Right forelimb (tissue), 1 donor: ENCODE measurements around the gene TMEM184A.

ENCODE experiments used
- DNase-seq: peaks from one replicate; pipeline ENCODE4 v3.0.0-alpha.2; 2018

Gene TMEM184A

DNA sequence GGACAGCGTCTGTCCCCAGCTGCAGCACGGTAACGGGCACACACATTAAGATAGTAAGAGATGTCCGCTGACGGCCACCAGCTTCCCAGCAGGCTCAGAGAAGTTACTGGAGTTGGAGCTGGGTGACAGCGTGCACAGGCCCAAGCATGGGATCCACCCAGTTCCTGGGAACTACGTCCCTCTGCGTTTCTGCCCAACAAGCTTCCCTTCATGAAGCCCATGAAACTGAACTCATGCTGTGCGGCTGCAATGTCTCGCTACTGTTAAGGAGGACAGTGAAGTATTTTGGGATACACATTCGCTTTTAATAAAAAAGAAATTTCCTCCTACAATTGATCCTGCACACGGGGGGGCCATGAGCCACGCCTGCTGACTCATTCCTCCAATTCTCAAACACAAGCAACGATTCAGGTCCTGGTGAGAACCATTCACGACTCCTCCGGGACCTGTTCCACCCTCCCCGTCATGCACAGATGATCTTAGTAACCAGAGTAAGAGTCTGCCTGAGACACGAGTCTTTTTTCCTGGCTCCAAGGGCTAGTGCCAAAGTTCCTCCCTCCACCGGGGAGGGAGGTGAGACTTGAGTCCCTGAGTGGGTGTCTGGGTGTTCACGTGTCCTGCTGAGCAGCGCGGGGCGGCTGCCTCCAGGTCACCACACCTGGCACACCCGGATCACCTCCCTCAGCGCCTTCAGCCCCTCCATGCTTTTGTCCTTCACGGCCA lies 11.2 kb upstream of the TMEM184A start:
- peak; percentile 69 for DNase-seq

- DNase-seq, result no peak
Measured at GRCh38 chr7:1566687-1567048, 10.7 kb upstream of the TMEM184A start.

DNA sequence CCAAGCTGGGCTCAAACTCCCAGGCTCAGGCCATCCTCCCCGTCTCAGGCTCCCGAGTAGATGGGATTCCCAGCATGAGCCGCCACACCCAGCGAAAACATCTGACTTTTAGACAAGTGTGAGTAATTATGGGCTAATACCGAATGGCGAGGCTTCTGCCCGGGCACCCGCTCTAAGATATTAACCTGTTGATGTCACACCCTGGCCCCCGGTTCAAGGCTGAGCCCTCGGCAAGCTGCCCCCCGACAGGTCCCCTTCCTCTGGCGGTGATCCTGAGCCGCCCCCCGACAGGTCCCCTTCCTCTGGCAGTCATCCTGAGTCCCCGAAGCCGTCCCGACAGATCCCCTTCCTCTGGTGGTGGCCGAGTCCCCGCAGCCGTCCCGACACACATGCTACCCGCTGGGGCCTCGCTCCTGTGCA lies 8.6 kb upstream of the TMEM184A start:
- no peak for DNase-seq

GRCh38 chr7:1563981-1564602 lies 8.1 kb upstream of the TMEM184A start:
- no peak for DNase-seq

DNA sequence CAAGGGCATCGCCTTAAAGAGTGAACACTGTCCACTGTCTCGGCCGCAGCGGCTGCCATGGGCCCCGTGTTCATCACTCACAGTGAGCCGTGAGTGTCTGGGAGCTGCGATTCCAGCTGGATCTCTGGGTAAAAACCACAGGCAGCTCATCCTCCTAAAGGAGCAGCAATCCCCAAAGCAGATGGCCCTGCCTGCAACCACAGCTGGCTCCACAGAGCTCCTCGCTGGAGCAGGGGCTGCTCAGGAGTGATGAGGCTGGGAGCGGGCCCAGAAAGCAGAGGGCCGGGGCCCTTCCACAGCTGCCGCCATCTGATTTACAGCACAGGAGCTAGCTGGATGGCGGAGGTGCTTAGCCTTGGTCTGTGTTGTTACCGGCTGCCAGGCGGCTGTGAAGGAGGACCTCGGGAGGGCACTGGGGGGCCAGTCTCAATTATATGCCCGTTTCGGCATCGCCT lies 6.6 kb upstream of the TMEM184A start:
- DNase-seq, result no peak

- no peak for DNase-seq
Measured at GRCh38 chr7:1562116-1562515, 6.1 kb upstream of the TMEM184A start.

DNA sequence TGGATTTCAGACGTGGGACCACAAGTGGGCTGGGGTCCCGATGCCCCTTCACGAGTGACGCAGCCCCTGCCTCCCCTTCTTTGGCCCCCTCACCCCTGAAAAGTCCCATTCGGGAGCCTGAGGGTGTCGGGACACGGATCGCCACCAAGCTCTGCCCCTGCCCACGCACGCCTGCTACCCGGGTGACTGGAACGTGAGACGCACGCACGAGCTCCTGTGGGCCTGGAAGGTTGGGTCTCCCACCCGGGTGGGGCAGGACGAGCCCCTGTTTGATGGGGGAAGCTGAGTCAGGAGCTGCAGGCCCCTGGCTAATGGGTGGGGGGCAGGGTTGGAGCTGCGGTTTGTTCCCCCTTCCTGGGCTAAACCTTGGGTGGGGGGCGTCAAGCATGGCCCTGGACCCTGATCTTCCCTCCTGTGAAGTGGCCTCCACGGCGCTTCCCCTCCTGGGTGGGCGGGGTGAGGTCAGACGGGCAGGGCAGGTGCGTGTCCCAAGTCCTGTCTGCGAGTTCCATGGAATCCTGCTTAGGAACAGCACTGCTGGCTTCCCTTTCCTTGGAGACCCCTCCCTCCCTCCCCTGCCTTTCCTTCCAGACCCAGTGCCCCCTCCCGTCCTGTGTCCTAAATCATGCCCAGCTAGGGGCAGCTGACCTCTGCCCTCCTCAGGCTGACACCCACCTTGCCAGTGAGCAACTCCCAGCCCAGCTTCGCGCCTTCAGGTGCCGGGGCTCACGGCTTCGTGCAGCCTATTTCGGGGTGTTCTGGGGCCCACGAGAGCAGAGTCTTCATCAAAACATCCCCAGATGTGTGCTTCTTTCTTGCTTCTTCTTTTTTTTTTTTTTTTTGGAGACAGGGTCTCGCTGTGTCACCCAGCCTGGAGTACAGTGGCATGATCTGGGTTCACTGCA lies 5.3 kb upstream of the TMEM184A start:
- no peak for DNase-seq

- no peak for DNase-seq
Measured at GRCh38 chr7:1560620-1561031, 4.6 kb upstream of the TMEM184A start.

DNA sequence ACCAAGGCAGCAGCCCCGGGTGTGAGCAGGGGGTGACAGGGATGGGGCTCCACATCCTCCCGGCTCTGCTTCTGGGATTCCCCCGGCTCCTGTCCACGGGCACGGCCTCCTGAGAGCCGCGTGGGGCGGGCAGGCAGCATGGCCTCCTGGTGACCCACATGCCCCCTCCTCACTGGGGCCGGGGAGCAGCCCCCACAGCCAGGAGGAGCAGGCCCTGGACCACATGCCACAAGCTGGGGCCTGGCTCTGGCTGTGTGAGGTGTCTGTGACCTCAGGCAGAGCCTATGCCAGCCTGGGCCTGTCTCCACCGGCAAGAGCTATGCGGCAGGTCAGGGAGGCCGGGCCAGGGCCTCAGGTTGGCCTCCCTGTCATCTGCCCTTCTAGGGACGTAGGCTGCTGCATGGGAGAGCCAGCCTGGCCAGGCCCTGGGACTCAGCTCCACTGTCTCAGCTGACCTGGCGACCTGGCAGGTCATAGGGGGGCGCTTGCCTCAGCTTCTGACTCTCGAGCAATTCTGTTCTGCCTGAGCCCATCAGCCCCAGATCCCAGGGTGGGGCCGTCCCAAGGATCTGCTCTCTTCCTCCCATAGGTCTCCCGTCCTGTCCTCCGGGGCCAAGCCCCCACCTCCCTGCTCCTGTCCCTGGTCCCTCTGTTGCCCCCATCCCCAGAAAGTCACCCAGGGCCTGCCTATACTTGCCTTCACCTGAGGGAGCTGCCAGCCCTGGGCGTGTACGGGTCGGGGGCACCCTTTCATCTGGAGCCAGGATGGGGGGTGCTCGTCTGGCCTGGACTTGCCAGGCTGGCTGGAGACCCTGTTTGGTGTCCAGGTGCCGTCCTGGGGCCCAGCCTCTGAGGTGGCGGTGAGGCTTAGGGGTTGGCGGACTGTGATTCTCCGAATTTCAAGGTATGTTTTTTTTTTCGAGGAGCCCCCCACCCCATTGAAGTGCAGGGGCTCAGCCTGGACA lies 3.9 kb upstream of the TMEM184A start:
- no peak for DNase-seq

DNA sequence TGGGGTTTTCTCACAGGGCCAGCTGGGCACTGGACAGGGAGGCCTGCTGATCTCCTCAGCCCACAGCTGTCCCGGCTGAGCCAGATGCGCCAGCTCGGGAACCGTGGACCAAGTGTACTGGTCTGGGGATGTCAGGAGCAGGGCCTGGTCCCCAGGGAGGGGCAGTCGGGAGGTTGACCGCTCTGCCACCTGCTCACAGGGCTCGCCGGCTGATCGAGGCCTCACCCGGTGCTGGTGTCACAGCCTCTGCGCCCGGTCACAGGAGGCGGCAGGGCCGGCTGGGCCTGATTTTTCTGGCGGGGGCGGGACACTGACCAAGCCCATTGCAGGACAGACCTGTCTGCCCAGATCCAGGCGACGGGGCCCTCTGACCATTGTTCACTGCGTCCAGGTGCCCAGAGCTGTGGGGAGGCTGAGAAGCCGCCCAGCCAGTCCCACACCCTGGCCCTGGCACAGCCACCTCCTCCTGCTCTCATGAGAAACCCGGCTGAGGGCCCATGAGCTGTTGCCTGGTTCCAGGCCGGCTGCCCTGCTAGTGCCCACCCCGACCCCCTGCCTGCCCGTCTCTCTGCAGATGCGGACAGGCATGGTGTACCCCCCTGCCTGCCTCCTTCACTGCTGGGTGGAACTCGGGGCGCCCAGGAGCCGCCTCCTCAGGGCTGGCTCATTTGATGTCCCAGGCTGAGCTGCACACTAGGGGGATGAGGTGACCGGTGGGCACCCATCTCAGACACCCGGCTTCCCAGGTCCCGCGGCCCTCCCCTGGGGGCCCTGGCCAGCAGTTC lies 3.0 kb upstream of the TMEM184A start:
- no peak for DNase-seq

DNA sequence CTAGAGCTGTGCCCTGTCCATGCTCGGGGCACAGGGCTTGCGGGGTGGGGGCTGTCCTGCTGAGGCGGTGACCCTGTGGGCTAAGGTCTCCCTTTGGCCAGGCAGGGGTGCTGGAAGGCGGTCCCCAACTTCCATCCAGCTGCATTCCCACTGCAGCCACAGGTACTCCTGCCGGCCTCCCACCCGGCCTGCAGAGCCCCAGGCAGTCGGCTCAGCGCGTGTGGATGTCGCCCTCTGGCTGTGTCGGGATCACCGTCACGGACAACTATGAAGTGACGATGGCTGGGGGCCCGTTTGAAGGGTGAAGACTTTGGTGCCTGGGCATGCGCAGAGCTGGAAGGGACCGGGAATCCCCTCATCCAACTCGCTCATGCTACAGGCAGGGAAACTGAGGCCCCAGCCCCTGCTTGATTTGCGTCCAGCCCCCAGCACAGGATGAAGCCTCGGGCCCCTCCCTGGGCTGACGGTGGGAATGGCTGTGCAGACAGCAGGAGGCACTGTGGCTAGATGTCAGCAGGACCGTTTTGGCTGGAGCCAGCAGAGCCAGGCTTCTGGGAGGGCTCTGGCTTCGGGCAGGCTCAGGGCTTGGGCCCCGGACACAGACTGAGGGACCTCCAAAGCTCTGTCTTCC lies 2.3 kb upstream of the TMEM184A start:
- no peak for DNase-seq

- DNase-seq, result no peak
Measured at GRCh38 chr7:1557771-1558170, 1.8 kb upstream of the TMEM184A start.

GRCh38 chr7:1557006-1557405 lies 1.0 kb upstream of the TMEM184A start:
- DNase-seq, result no peak

- DNase-seq, result no peak
Measured at GRCh38 chr7:1555046-1555812, 776 bp downstream of the TMEM184A start.

- DNase-seq, result no peak
Measured at GRCh38 chr7:1554333-1555045, 1.5 kb downstream of the TMEM184A start.

DNA sequence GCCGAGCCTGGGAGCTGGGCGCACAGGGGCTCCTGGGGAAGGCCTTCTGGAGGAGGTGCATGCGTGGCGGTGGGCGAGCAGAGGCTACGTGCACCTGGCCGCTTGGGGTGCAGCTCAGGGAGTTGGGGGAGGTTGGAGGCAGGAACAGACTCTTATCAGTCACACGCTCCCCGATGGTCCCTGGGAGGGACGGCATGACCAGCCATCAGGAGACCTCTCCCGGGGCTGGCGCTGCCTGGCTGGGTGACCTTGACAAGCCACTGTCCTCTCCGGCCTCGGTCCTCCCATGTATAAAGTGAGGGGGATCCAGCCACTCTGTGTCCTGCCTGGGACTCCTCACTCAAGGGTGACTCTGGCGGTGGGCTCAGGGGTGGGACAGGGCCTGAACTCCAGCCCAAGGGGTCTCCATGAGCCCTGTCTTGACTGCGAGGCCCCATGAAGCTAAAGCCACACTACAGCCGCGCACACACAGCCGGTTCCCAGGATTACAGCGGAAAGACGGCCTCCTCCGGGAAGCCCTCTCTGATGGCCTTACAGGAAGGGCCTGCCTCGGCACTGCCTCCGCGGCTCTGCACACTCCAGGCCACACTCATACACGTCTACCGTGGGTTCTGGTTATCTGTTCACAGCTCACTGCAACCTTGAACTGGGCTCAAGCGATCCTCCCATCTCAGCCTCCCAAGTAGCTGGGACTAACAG lies 2.3 kb downstream of the TMEM184A start:
- no peak for DNase-seq

DNA sequence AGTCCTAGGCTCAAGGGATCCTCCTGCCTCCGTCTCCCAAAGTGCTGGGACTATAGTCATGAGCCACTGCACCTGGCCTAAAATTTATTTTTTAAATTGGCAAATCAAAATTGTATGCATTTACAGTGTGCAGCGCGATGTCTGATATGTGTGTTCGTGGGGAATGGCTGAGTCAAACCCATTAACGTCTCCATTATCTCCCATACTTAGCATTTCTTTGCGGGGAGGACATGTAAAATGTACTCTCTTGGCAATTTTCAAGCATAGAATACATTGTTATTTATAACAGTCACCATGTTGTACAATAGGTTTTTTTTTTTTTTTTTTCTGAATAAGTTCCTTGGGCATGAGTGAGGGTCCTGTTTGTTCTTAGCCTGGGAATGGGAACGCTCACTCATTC lies 3.8 kb downstream of the TMEM184A start:
- no peak for DNase-seq

- DNase-seq, result no peak
Measured at GRCh38 chr7:1550846-1551155, 5.2 kb downstream of the TMEM184A start.
